ENCODE data around the gene PHLDB2. TPM values are rescaled to one million over a fixed set of nuclear protein-coding genes. Genes with fewer than 3 reads are reported as not detected.

The PHLDB2 gene
- total RNA-seq, 2 experiments from 2014 or later = 0.61 to 2.1 TPM

GRCh38 chr3:111939873-111940272 is 80.8 kb downstream of the PHLDB2 start:
- TF ChIP-seq EZH2phosphoT487 (IDR thresholded peaks at IDR 0.05; ENCODE audit: borderline replicate concordance, low read depth, low read length) (no peak), CTCF (conservative IDR thresholded peaks at IDR 0.05; ENCODE audit: low read length) (no peak)
- no peaks in the 10 kb centered on the region for H3K79me2 ChIP-seq (ENCODE audit: insufficient read depth, low read depth, low read length)
- no TSS peak for BruUV-seq (replicated peaks)
- ChIA-PET CTCF (ENCODE audit: unreplicated experiment) (no interaction called here), POLR2A (no interaction called here)
- H3K4me3 ChIP-seq (ENCODE audit: low read depth, low read length, poor library complexity, severe bottlenecking) = no peak overlapping the region
- H3K9me3 ChIP-seq (ENCODE audit: low read length) = no peaks in the 10 kb centered on the region
- DNase-seq (ENCODE audit: low spot score) = no peak
- no peaks in the 10 kb centered on the region for H3K36me3 ChIP-seq (ENCODE audit: insufficient read depth, low read length)
- H3K4me1 ChIP-seq (ENCODE audit: insufficient read depth, low read length, poor library complexity, severe bottlenecking) = no peaks in the 10 kb centered on the region
- no peak overlapping the region for H3K27ac ChIP-seq (ENCODE audit: low read depth, low read length, poor library complexity, severe bottlenecking)
- no peak overlapping the region for H3K4me2 ChIP-seq (ENCODE audit: low read length)
- no peaks in the 10 kb centered on the region for H4K20me1 ChIP-seq (ENCODE audit: insufficient read depth, low read length)
- no peaks in the 10 kb centered on the region for H3K9me2 ChIP-seq (ENCODE audit: insufficient read depth, low read length)
- no peak overlapping the region for H2AFZ ChIP-seq (ENCODE audit: low read length)
- intact Hi-C loops (cut with micrococcal nuclease; ENCODE audit: unreplicated experiment) = no loop called here

DNA sequence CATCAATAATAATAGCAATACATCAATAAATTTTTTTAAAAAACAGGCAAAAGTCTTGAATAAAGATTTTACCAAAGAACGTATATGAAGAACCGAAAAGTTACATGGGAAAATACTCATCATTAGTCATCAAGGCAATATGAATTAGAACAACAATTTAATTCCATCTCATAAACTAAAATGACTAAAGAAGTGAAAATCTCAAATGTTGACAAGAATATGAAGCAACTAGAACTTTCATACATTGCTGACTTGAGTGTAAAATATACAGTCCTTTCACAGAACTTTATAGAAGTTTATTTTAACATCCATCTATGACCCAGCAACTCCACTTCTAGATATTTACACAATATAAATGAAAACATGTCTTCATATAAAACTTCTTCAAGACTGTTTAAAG is 84.5 kb downstream of the PHLDB2 start:
- H4K20me1 ChIP-seq (ENCODE audit: insufficient read depth, low read length) = no peaks in the 10 kb centered on the region
- no peak overlapping the region for H3K27ac ChIP-seq (ENCODE audit: low read depth, low read length, poor library complexity, severe bottlenecking)
- H3K9me2 ChIP-seq (ENCODE audit: insufficient read depth, low read length) = no peaks in the 10 kb centered on the region
- no peak overlapping the region for H3K4me3 ChIP-seq (ENCODE audit: low read depth, low read length, poor library complexity, severe bottlenecking)
- ChIA-PET POLR2A (no interaction called here), CTCF (ENCODE audit: unreplicated experiment) (no interaction called here)
- no peak for TF ChIP-seq EZH2phosphoT487 (IDR thresholded peaks at IDR 0.05; ENCODE audit: borderline replicate concordance, low read depth, low read length)
- TF ChIP-seq CTCF (conservative IDR thresholded peaks at IDR 0.05; ENCODE audit: low read length) = no peak
- intact Hi-C loops (cut with micrococcal nuclease; ENCODE audit: unreplicated experiment) = no loop called here
- no peaks in the 10 kb centered on the region for H3K79me2 ChIP-seq (ENCODE audit: insufficient read depth, low read depth, low read length)
- BruUV-seq (replicated peaks) = no TSS peak
- no peaks in the 10 kb centered on the region for H3K9me3 ChIP-seq (ENCODE audit: low read length)
- DNase-seq (ENCODE audit: low spot score) = no peak
- no peak overlapping the region for H2AFZ ChIP-seq (ENCODE audit: low read length)
- no peaks in the 10 kb centered on the region for H3K4me1 ChIP-seq (ENCODE audit: insufficient read depth, low read length, poor library complexity, severe bottlenecking)
- H3K4me2 ChIP-seq (ENCODE audit: low read length) = no peak overlapping the region
- H3K36me3 ChIP-seq (ENCODE audit: insufficient read depth, low read length) = no peaks in the 10 kb centered on the region

GRCh38 chr3:111944372-111944771 is 85.3 kb downstream of the PHLDB2 start:
- Histone ChIP-seq H3K9me2 (ENCODE audit: insufficient read depth, low read length) (no peaks in the 10 kb centered on the region), H3K4me1 (ENCODE audit: insufficient read depth, low read length, poor library complexity, severe bottlenecking) (no peaks in the 10 kb centered on the region), H3K9me3 (ENCODE audit: low read length) (no peaks in the 10 kb centered on the region), H3K27ac (ENCODE audit: low read depth, low read length, poor library complexity, severe bottlenecking) (no peak overlapping the region), H3K36me3 (ENCODE audit: insufficient read depth, low read length) (no peaks in the 10 kb centered on the region), H2AFZ (ENCODE audit: low read length) (no peak overlapping the region), H3K79me2 (ENCODE audit: insufficient read depth, low read depth, low read length) (no peaks in the 10 kb centered on the region), H4K20me1 (ENCODE audit: insufficient read depth, low read length) (no peaks in the 10 kb centered on the region), H3K4me3 (ENCODE audit: low read depth, low read length, poor library complexity, severe bottlenecking) (no peak overlapping the region), H3K4me2 (ENCODE audit: low read length) (no peak overlapping the region)
- no TSS peak for BruUV-seq (replicated peaks)
- ChIA-PET CTCF (ENCODE audit: unreplicated experiment) (no interaction called here), POLR2A (interaction anchor here (1.0 kb wide), 1 partner anchor 8 kb away, joined by 3 read pairs; no protein-coding TSS in a partner anchor)
- intact Hi-C loops (cut with micrococcal nuclease; ENCODE audit: unreplicated experiment) = no loop called here
- TF ChIP-seq EZH2phosphoT487 (IDR thresholded peaks at IDR 0.05; ENCODE audit: borderline replicate concordance, low read depth, low read length) (no peak), CTCF (conservative IDR thresholded peaks at IDR 0.05; ENCODE audit: low read length) (no peak)
- DNase-seq (ENCODE audit: low spot score) = no peak

Measured in OCI-LY7 (cell line).